ENCODE measurements around the gene FBXO15. TPM values are rescaled to one million over a fixed set of nuclear protein-coding genes. Genes with fewer than 3 reads are reported as not detected.

The FBXO15 gene
- total RNA-seq, 4 donors from 2014 or later = 0.13 to 0.32 (median 0.19) TPM; not detected in 1

GRCh38 chr18:74148543-74149070, 973 bp upstream of the FBXO15 start:
- H3K36me3 ChIP-seq = peaks cover 0 to 25% (median 0%) of the 10 kb centered on the region in 3 donors
- DNase-seq = no peak
- TF ChIP-seq CTCF (IDR thresholded peaks at IDR 0.05) = no peak
- TF ChIP-seq POLR2A (IDR thresholded peaks at IDR 0.05) = no peak
- peak overlapping the region; percentile 36 to 81 (median 72) for H3K4me3 ChIP-seq
- H3K9me3 ChIP-seq = no peaks in the 10 kb centered on the region
- intact Hi-C loops (cut with DNase I) = no loop called here
- peak overlapping the region; percentile 72 to 97 (median 92) for H3K27ac ChIP-seq
- peaks cover 7 to 56% (median 14%) of the 10 kb centered on the region in 3 donors for H3K4me1 ChIP-seq
- no peaks in the 10 kb centered on the region for H3K27me3 ChIP-seq
- 0 to 1% methylated on average over 19 to 24 of the region's 25 CpGs for WGBS, 2 donors

DNA sequence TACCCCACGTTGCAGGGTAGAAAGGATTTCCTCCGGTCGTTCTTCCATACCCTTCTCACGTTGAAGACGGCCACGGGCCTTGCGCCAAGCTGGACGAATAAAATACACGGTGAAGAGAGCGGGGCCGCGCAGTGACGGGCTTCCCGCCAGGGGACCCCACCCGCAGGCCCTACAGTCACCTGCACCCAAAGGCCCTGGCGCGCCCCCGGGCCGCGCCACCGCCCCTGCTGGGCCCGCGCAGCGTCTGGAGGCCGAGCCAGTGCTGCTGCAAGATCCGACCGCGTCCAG, 199 bp downstream of the FBXO15 start:
- TF ChIP-seq CTCF (IDR thresholded peaks at IDR 0.05) = no peak
- intact Hi-C loops (cut with DNase I) = no loop called here
- Histone ChIP-seq H3K9me3 (no peaks in the 10 kb centered on the region), H3K4me1 (peaks cover 7 to 47% (median 14%) of the 10 kb centered on the region in 3 donors), H3K27me3 (no peaks in the 10 kb centered on the region), H3K27ac (peak overlapping the region in 3 of 4 donors; percentile 89 to 97 (median 95)), H3K36me3 (peaks cover 0 to 18% (median 0%) of the 10 kb centered on the region in 3 donors), H3K4me3 (peak overlapping the region; percentile 36 to 81 (median 72))
- no peak for DNase-seq
- WGBS, 2 donors = 0% methylated on average over 1 of the region's 28 CpGs; no CpG with 5 or more reads in 1 of the 2 donors

DNA sequence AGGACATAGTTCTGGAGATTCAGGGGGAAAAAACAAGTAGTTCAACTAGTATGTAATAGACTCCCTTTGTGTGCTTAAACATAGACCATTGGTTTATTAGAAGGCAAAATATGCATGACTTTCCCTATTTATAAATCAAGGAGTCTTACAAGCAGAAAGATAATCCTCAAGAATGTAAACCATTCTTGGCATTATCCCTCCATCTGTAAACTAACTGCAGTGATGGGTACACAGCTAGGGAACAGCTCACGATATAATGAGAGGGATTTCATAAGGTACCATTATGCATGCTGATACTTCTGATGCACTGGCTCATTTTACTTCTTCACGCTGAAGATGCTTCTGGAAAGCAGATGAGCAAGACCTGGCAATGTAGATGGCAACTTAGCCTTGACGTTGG, 878 bp downstream of the FBXO15 start:
- Histone ChIP-seq H3K9me3 (no peaks in the 10 kb centered on the region), H3K4me3 (peak overlapping the region in 2 of 4 donors; percentile 69 to 75), H3K27me3 (no peaks in the 10 kb centered on the region), H3K27ac (peak overlapping the region in 2 of 4 donors; percentile 89 to 95), H3K36me3 (peaks cover 0 to 15% (median 0%) of the 10 kb centered on the region in 3 donors), H3K4me1 (peaks cover 7 to 48% (median 14%) of the 10 kb centered on the region in 3 donors)
- intact Hi-C loops (cut with DNase I) = no loop called here
- DNase-seq = no peak
- 43 to 44% methylated on average over 3 of the region's 3 CpGs for WGBS, 2 donors
- TF ChIP-seq POLR2A (IDR thresholded peaks at IDR 0.05) (no peak), CTCF (IDR thresholded peaks at IDR 0.05) (no peak)

DNA sequence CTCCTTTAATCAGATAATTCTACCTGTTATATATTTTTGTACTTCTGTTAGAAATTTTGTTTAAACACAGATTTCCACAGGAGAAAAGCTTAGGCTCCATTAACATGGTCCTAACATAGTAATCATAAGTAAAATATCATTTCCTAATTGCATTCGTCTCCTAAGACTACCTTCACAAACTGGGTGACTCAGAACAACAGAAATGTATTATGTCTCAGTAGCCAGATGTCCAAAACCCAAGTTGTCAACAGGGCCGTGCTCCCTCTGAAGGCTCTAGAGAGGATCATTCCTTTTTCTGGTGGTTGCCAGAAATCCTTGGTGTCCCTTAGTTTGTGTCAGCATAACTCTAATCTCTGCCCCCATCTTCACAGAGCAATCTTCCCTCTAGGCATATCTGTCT, 5.4 kb downstream of the FBXO15 start:
- H3K27me3 ChIP-seq = no peaks in the 10 kb centered on the region
- WGBS, 2 donors = 36 to 53% methylated on average over 2 of the region's 2 CpGs
- intact Hi-C loops (cut with DNase I) = no loop called here
- TF ChIP-seq POLR2A (IDR thresholded peaks at IDR 0.05) (no peak), CTCF (IDR thresholded peaks at IDR 0.05) (no peak)
- H3K9me3 ChIP-seq = no peaks in the 10 kb centered on the region
- no peaks in the 10 kb centered on the region for H3K36me3 ChIP-seq
- peaks cover 4 to 18% (median 6%) of the 10 kb centered on the region in 3 donors for H3K4me1 ChIP-seq
- no peak overlapping the region for H3K4me3 ChIP-seq
- DNase-seq = no peak
- H3K27ac ChIP-seq = no peak overlapping the region

GRCh38 chr18:74141667-74142066, 6.0 kb downstream of the FBXO15 start:
- H3K36me3 ChIP-seq = no peaks in the 10 kb centered on the region
- 39 to 65% methylated on average over 2 of the region's 2 CpGs for WGBS, 2 donors
- no peak for TF ChIP-seq CTCF (IDR thresholded peaks at IDR 0.05)
- no peak for TF ChIP-seq POLR2A (IDR thresholded peaks at IDR 0.05)
- no peaks in the 10 kb centered on the region for H3K27me3 ChIP-seq
- no peak for DNase-seq
- H3K27ac ChIP-seq = no peak overlapping the region
- H3K4me1 ChIP-seq = peaks cover 0 to 12% (median 0%) of the 10 kb centered on the region in 3 donors
- H3K4me3 ChIP-seq = no peak overlapping the region
- intact Hi-C loops (cut with DNase I) = no loop called here
- no peaks in the 10 kb centered on the region for H3K9me3 ChIP-seq
